Measurements from ENCODE around the gene BBLN.

DNA sequence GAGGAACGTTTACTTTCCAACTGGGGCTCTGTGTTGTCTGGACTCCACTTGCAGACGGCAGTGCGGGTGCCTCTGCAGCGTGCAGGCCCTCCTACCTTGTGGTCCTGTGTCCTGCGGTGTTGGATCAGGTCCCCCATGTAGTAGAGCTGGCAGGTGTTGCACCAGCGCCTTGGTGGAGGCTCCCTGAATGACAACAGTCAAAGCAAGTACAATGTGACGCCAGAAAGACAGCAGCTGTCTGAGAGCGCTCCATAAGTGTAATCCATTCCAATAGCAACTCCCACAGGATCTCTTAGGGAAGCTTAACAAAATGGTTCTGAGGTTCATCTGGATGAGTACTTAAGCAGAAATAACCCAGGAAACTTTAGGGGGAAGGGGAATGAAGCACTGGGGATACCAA, 9.9 kb downstream of the BBLN start:
- TF ChIP-seq, protein P1, sequence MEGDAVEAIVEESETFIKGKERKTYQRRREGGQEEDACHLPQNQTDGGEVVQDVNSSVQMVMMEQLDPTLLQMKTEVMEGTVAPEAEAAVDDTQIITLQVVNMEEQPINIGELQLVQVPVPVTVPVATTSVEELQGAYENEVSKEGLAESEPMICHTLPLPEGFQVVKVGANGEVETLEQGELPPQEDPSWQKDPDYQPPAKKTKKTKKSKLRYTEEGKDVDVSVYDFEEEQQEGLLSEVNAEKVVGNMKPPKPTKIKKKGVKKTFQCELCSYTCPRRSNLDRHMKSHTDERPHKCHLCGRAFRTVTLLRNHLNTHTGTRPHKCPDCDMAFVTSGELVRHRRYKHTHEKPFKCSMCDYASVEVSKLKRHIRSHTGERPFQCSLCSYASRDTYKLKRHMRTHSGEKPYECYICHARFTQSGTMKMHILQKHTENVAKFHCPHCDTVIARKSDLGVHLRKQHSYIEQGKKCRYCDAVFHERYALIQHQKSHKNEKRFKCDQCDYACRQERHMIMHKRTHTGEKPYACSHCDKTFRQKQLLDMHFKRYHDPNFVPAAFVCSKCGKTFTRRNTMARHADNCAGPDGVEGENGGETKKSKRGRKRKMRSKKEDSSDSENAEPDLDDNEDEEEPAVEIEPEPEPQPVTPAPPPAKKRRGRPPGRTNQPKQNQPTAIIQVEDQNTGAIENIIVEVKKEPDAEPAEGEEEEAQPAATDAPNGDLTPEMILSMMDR (IDR thresholded peaks at IDR 0.05), result no peak
- no peak for TF ChIP-seq ZFX (IDR thresholded peaks at IDR 0.05; ENCODE audit: borderline replicate concordance)
